Ramos (cell line): ENCODE measurements around the gene RNF144B.

ENCODE experiments used
- in situ Hi-C: fragments of 300-500 bp; cut with MboI; formaldehyde crosslinking; loops from one replicate; pipeline ENCODE4 v1.14.3; 2022; ENCODE audit warnings: low sequenced_read_pairs; ENCODE audit not compliant: unreplicated experiment

Gene RNF144B

GRCh38 chr6:18503593-18504231 lies 116.6 kb downstream of the RNF144B start:
- in situ Hi-C loops = no loop called here

GRCh38 chr6:18504232-18504596 lies 117.1 kb downstream of the RNF144B start:
- in situ Hi-C loops = no loop called here

GRCh38 chr6:18506382-18507017 lies 119.3 kb downstream of the RNF144B start:
- in situ Hi-C loops = no loop called here

GRCh38 chr6:18507018-18507415 lies 119.9 kb downstream of the RNF144B start:
- in situ Hi-C loops = no loop called here

- in situ Hi-C loops = no loop called here
Observed at GRCh38 chr6:18507561-18507960, 120.4 kb downstream of the RNF144B start.

GRCh38 chr6:18509871-18510643 lies 122.9 kb downstream of the RNF144B start:
- in situ Hi-C loops = no loop called here

GRCh38 chr6:18510644-18511033 lies 123.5 kb downstream of the RNF144B start:
- in situ Hi-C loops = no loop called here

GRCh38 chr6:18511211-18511610 lies 124.1 kb downstream of the RNF144B start:
- in situ Hi-C loops = no loop called here

- in situ Hi-C loops = no loop called here
Observed at GRCh38 chr6:18513253-18513798, 126.2 kb downstream of the RNF144B start.

GRCh38 chr6:18514180-18514579 lies 127.0 kb downstream of the RNF144B start:
- in situ Hi-C loops = no loop called here

GRCh38 chr6:18515767-18516166 lies 128.6 kb downstream of the RNF144B start:
- in situ Hi-C loops = no loop called here
